Mucosa of stomach (tissue), 1 donor: ENCODE results near the gene EMILIN1.

Source experiments
- H3K27me3 ChIP-seq: one replicate; pipeline ENCODE4 v1.7.0; 2013; ENCODE audit warnings: mild to moderate bottlenecking, low read length; ENCODE audit not compliant: control insufficient read depth, insufficient read depth
- H3K36me3 ChIP-seq: one replicate; pipeline ENCODE4 v1.7.0; 2013; ENCODE audit warnings: low read length; ENCODE audit not compliant: control insufficient read depth, insufficient read depth
- H3K4me1 ChIP-seq: one replicate; pipeline ENCODE4 v1.7.0; 2013; ENCODE audit warnings: mild to moderate bottlenecking, low read length; ENCODE audit not compliant: control insufficient read depth, insufficient read depth
- H3K4me3 ChIP-seq: one replicate; pipeline ENCODE4 v1.7.0; 2013; ENCODE audit warnings: low read length
- H3K9ac ChIP-seq: one replicate; pipeline ENCODE4 v1.7.0; 2013; ENCODE audit warnings: mild to moderate bottlenecking, low read length, moderate library complexity
- H3K9me3 ChIP-seq: one replicate; pipeline ENCODE4 v1.7.0; 2013; ENCODE audit warnings: mild to moderate bottlenecking, low read length, moderate library complexity; ENCODE audit not compliant: control insufficient read depth
- donor health status: Pancreatic carcinoma.

EMILIN1 gene

GRCh38 chr2:27125104-27125503 lies 46.7 kb downstream of the EMILIN1 start:
- Histone ChIP-seq H3K36me3 (no peaks in the 10 kb centered on the region), H3K4me1 (peaks cover 6% of the 10 kb centered on the region), H3K9me3 (no peaks in the 10 kb centered on the region), H3K4me3 (no peak overlapping the region), H3K9ac (no peak overlapping the region), H3K27me3 (peaks cover 7% of the 10 kb centered on the region)

GRCh38 chr2:27126252-27126710 lies 47.9 kb downstream of the EMILIN1 start:
- Histone ChIP-seq H3K27me3 (peaks cover 3% of the 10 kb centered on the region), H3K36me3 (peaks cover 6% of the 10 kb centered on the region), H3K4me3 (no peak overlapping the region), H3K4me1 (peaks cover 6% of the 10 kb centered on the region), H3K9me3 (no peaks in the 10 kb centered on the region), H3K9ac (no peak overlapping the region)

GRCh38 chr2:27127883-27128667 lies 49.7 kb downstream of the EMILIN1 start:
- no peak overlapping the region for H3K9ac ChIP-seq
- no peaks in the 10 kb centered on the region for H3K9me3 ChIP-seq
- H3K4me1 ChIP-seq: peaks cover 14% of the 10 kb centered on the region
- no peak overlapping the region for H3K4me3 ChIP-seq
- peaks cover 12% of the 10 kb centered on the region for H3K36me3 ChIP-seq
- H3K27me3 ChIP-seq: no peaks in the 10 kb centered on the region

GRCh38 chr2:27128668-27129571 lies 50.5 kb downstream of the EMILIN1 start:
- Histone ChIP-seq H3K4me3 (no peak overlapping the region), H3K9ac (no peak overlapping the region), H3K4me1 (peaks cover 18% of the 10 kb centered on the region), H3K9me3 (no peaks in the 10 kb centered on the region), H3K27me3 (no peaks in the 10 kb centered on the region), H3K36me3 (peaks cover 12% of the 10 kb centered on the region)

- Histone ChIP-seq H3K27me3 (no peaks in the 10 kb centered on the region), H3K4me3 (no peak overlapping the region), H3K9me3 (no peaks in the 10 kb centered on the region), H3K36me3 (peaks cover 12% of the 10 kb centered on the region), H3K4me1 (peaks cover 14% of the 10 kb centered on the region), H3K9ac (no peak overlapping the region)
Measured at GRCh38 chr2:27130396-27130795, 52.0 kb downstream of the EMILIN1 start.

- H3K4me1 ChIP-seq: peaks cover 14% of the 10 kb centered on the region
- H3K9me3 ChIP-seq: no peaks in the 10 kb centered on the region
- H3K36me3 ChIP-seq: peaks cover 12% of the 10 kb centered on the region
- H3K9ac ChIP-seq: peak overlapping the region; percentile 6
- no peaks in the 10 kb centered on the region for H3K27me3 ChIP-seq
- no peak overlapping the region for H3K4me3 ChIP-seq
Measured at GRCh38 chr2:27131429-27131828, 53.0 kb downstream of the EMILIN1 start.

- Histone ChIP-seq H3K36me3 (peaks cover 12% of the 10 kb centered on the region), H3K9ac (peak overlapping the region; percentile 88), H3K4me3 (peak overlapping the region; percentile 84), H3K27me3 (no peaks in the 10 kb centered on the region), H3K9me3 (no peaks in the 10 kb centered on the region), H3K4me1 (peaks cover 14% of the 10 kb centered on the region)
Measured at GRCh38 chr2:27133195-27133875, 54.9 kb downstream of the EMILIN1 start.

GRCh38 chr2:27133905-27134780 lies 55.7 kb downstream of the EMILIN1 start, which contains the start of gene PREB:
Gene PREB, minus strand, starts transcription at chr2:27134636. Its CDS starts 215 bp downstream, at chr2:27134421.
- peaks cover 12% of the 10 kb centered on the region for H3K36me3 ChIP-seq
- peak within 1 kb of the TSS; percentile 88 for H3K9ac ChIP-seq
- no peaks in the 10 kb centered on the region for H3K27me3 ChIP-seq
- no peaks in the 10 kb centered on the region for H3K9me3 ChIP-seq
- H3K4me3 ChIP-seq: peak within 1 kb of the TSS; percentile 84
- peaks cover 14% of the 10 kb centered on the region for H3K4me1 ChIP-seq

GRCh38 chr2:27134781-27135477 lies 56.5 kb downstream of the EMILIN1 start:
- Histone ChIP-seq H3K9ac (peak overlapping the region; percentile 88), H3K27me3 (no peaks in the 10 kb centered on the region)

GRCh38 chr2:27135478-27135955 lies 57.1 kb downstream of the EMILIN1 start:
- H3K9ac ChIP-seq: no peak overlapping the region
- peaks cover 14% of the 10 kb centered on the region for H3K4me1 ChIP-seq
- no peak overlapping the region for H3K4me3 ChIP-seq
- no peaks in the 10 kb centered on the region for H3K9me3 ChIP-seq
- H3K27me3 ChIP-seq: no peaks in the 10 kb centered on the region
- peaks cover 12% of the 10 kb centered on the region for H3K36me3 ChIP-seq

More at GRCh38 chr2:27134781-27135477, 56.5 kb downstream of the EMILIN1 start:
- Histone ChIP-seq H3K9me3 (no peaks in the 10 kb centered on the region), H3K4me3 (peak overlapping the region; percentile 84), H3K4me1 (peaks cover 14% of the 10 kb centered on the region), H3K36me3 (peaks cover 12% of the 10 kb centered on the region)
